ENCODE data around the gene GCNA. TPM values are rescaled to one million over a fixed set of nuclear protein-coding genes. Genes with fewer than 3 reads are reported as not detected.

GCNA gene
- total RNA-seq, 1 experiment from 2014 or later = 2.9 TPM

- ChIA-PET CTCF (no interaction called here), POLR2A (ENCODE audit: unreplicated experiment) (no interaction called here)
- Histone ChIP-seq H3F3A (ENCODE audit: low read length, unreplicated experiment) (no peaks in the 10 kb centered on the region), H4K20me1 (ENCODE audit: low read length) (no peaks in the 10 kb centered on the region), H3K4me2 (ENCODE audit: low read length) (no peak overlapping the region), H2AFZ (ENCODE audit: low read length) (no peak overlapping the region), H3K4me1 (ENCODE audit: insufficient read depth, low read length) (peaks cover 19% of the 10 kb centered on the region; the same call in 1 of the 2 replicates), H3K9ac (ENCODE audit: low read length) (no peak overlapping the region), H3K27ac (ENCODE audit: low read length) (no peak overlapping the region), H3K27me3 (ENCODE audit: low read length) (no peaks in the 10 kb centered on the region), H3K36me3 (ENCODE audit: low read depth, low read length) (no peaks in the 10 kb centered on the region), H3K9me3 (ENCODE audit: low read length) (no peaks in the 10 kb centered on the region), H3K4me3 (ENCODE audit: low read length) (no peak overlapping the region), H3K79me2 (ENCODE audit: low read length) (no peaks in the 10 kb centered on the region), H3K9me2 (replicated peaks; ENCODE audit: low read length) (no peaks in the 10 kb centered on the region)
- intact Hi-C loops (cut with micrococcal nuclease) = no loop called here
- ATAC-seq = no peak
- BruUV-seq (replicated peaks) = no TSS peak
- DNase-seq = no peak
- TF ChIP-seq CTCF (conservative IDR thresholded peaks at IDR 0.05; ENCODE audit: low read depth, low read length) (no peak), EZH2phosphoT487 (IDR thresholded peaks at IDR 0.05; ENCODE audit: borderline replicate concordance, low read length) (no peak), EZH2 (IDR thresholded peaks at IDR 0.05; ENCODE audit: low read length, unreplicated experiment) (no peak)
Measured at GRCh38 chrX:71634366-71634765, 56.1 kb downstream of the GCNA start.

GRCh38 chrX:71636438-71637252 is 58.4 kb downstream of the GCNA start:
- Histone ChIP-seq H3K79me2 (ENCODE audit: low read length) (no peaks in the 10 kb centered on the region), H3K9me2 (replicated peaks; ENCODE audit: low read length) (no peaks in the 10 kb centered on the region), H2AFZ (ENCODE audit: low read length) (no peak overlapping the region), H3K27ac (ENCODE audit: low read length) (peak overlapping the region; percentile 37), H4K20me1 (ENCODE audit: low read length) (no peaks in the 10 kb centered on the region), H3F3A (ENCODE audit: low read length, unreplicated experiment) (no peaks in the 10 kb centered on the region), H3K36me3 (ENCODE audit: low read depth, low read length) (no peaks in the 10 kb centered on the region), H3K4me3 (ENCODE audit: low read length) (no peak overlapping the region), H3K4me1 (ENCODE audit: insufficient read depth, low read length) (peaks cover 19% of the 10 kb centered on the region; the same call in 1 of the 2 replicates), H3K9ac (ENCODE audit: low read length) (no peak overlapping the region), H3K4me2 (ENCODE audit: low read length) (0 out of 2 replicates have a peak overlapping the region, but pooled peaks have one; percentile 15), H3K9me3 (ENCODE audit: low read length) (no peaks in the 10 kb centered on the region), H3K27me3 (ENCODE audit: low read length) (no peaks in the 10 kb centered on the region)
- intact Hi-C loops (cut with micrococcal nuclease) = no loop called here
- ChIA-PET CTCF (no interaction called here), POLR2A (ENCODE audit: unreplicated experiment) (no interaction called here)
- BruUV-seq (replicated peaks) = no TSS peak
- TF ChIP-seq EZH2phosphoT487 (IDR thresholded peaks at IDR 0.05; ENCODE audit: borderline replicate concordance, low read length) (no peak), EZH2 (IDR thresholded peaks at IDR 0.05; ENCODE audit: low read length, unreplicated experiment) (no peak), CTCF (conservative IDR thresholded peaks at IDR 0.05; ENCODE audit: low read depth, low read length) (no peak)
- peak; percentile 53 for ATAC-seq
- DNase-seq = peak; percentile 33

- Histone ChIP-seq H3K36me3 (ENCODE audit: low read depth, low read length) (no peaks in the 10 kb centered on the region), H3K9me3 (ENCODE audit: low read length) (no peaks in the 10 kb centered on the region), H3F3A (ENCODE audit: low read length, unreplicated experiment) (no peaks in the 10 kb centered on the region), H3K4me1 (ENCODE audit: insufficient read depth, low read length) (peaks cover 19% of the 10 kb centered on the region; the same call in 1 of the 2 replicates), H3K9ac (ENCODE audit: low read length) (no peak overlapping the region), H3K27me3 (ENCODE audit: low read length) (no peaks in the 10 kb centered on the region), H3K4me2 (ENCODE audit: low read length) (no peak overlapping the region), H3K9me2 (replicated peaks; ENCODE audit: low read length) (no peaks in the 10 kb centered on the region), H3K79me2 (ENCODE audit: low read length) (no peaks in the 10 kb centered on the region), H2AFZ (ENCODE audit: low read length) (no peak overlapping the region), H3K4me3 (ENCODE audit: low read length) (no peak overlapping the region), H4K20me1 (ENCODE audit: low read length) (no peaks in the 10 kb centered on the region), H3K27ac (ENCODE audit: low read length) (peak overlapping the region; percentile 37)
- ChIA-PET POLR2A (ENCODE audit: unreplicated experiment) (no interaction called here), CTCF (no interaction called here)
- intact Hi-C loops (cut with micrococcal nuclease) = no loop called here
- DNase-seq (peak; percentile 19), ATAC-seq (peak; percentile 43)
- TF ChIP-seq CTCF (conservative IDR thresholded peaks at IDR 0.05; ENCODE audit: low read depth, low read length) (no peak), EZH2phosphoT487 (IDR thresholded peaks at IDR 0.05; ENCODE audit: borderline replicate concordance, low read length) (no peak), EZH2 (IDR thresholded peaks at IDR 0.05; ENCODE audit: low read length, unreplicated experiment) (no peak)
- no TSS peak for BruUV-seq (replicated peaks)
Measured at GRCh38 chrX:71637253-71637618, 59.0 kb downstream of the GCNA start.

All from PC-3 (cell line).